Sigmoid colon (tissue), 7 donors: ENCODE results near the gene AUTS2. TPM values are rescaled to one million over a fixed set of nuclear protein-coding genes. Genes with fewer than 3 reads are reported as not detected.

Experiments
- DNase-seq: peaks from one replicate; pipeline ENCODE4 v3.0.0-alpha.2; 2019
- H3K27ac ChIP-seq, 4 donors: fragments of 200-600 bp; sonication (generic); one replicate each; pipeline ENCODE4 v1.5.1; 2016 to 2019; ENCODE audit warnings: mild to moderate bottlenecking in 1 of 4
- H3K27me3 ChIP-seq, 3 donors: fragments of 200-600 bp; sonication (generic); one replicate each; pipeline ENCODE4 v1.5.1; 2019; ENCODE audit warnings: mild to moderate bottlenecking in 1 of 3
- H3K36me3 ChIP-seq, 4 donors: fragments of 200-600 bp; sonication (generic); one replicate each; pipeline ENCODE4 v1.5.1; 2016 to 2019
- H3K4me1 ChIP-seq, 4 donors: fragments of 200-600 bp; sonication (generic); one replicate each; pipeline ENCODE4 v1.5.1; 2017 to 2019
- H3K4me3 ChIP-seq, 4 donors: fragments of 200-600 bp; sonication (generic); one replicate each; pipeline ENCODE4 v1.5.1; 2017 to 2019; ENCODE audit warnings: mild to moderate bottlenecking in 2 of 4, moderate library complexity in 1 of 4
- H3K9me3 ChIP-seq, 4 donors: fragments of 200-600 bp in 3 of 4; sonication (generic) in 3 of 4; one replicate each; pipeline versions ENCODE4 v1.5.1 to v1.6.1; 2013 to 2019
- CTCF ChIP-seq, 4 experiments: fragments of 450-650 bp in 3 of 4; fragments of 200-600 bp in 1 of 4; IDR thresholded peaks; one replicate each; pipeline ENCODE4 v1.5.1; 2016 to 2019; ENCODE audit warnings: antibody characterized with exemption in 4 of 4, mild to moderate bottlenecking in 3 of 4, moderate library complexity in 2 of 4
- EP300 ChIP-seq, 4 donors: sonication (generic); formaldehyde crosslinking; IDR thresholded peaks; one replicate each; pipeline ENCODE4 v1.6.1; 2017; ENCODE audit warnings: antibody characterized with exemption in 4 of 4
- POLR2A ChIP-seq, 2 donors: fragments of 450-650 bp; IDR thresholded peaks; one replicate each; pipeline ENCODE4 v1.6.1; 2016; ENCODE audit warnings: antibody characterized with exemption in 2 of 2, mild to moderate bottlenecking in 2 of 2, moderate library complexity in 2 of 2
- POLR2AphosphoS5 ChIP-seq, 4 donors: sonication (generic); formaldehyde crosslinking; IDR thresholded peaks; one replicate each; pipeline ENCODE4 v1.6.1; 2017; ENCODE audit warnings: antibody characterized with exemption in 4 of 4
- WGBS, 2 donors: extraction: QIAGEN DNeasy Blood & Tissue Kit; methylation state at CpG; one replicate each; pipeline ENCODE4 v1.1.7; 2013; 5-methylcytosine and 5-hydroxymethylcytosine counted together
- intact Hi-C: fragments of 100-400 bp; cut with DNase I; formaldehyde crosslinking; loops from one replicate; pipeline ENCODE4 v1.15.1; 2023
- polyA plus RNA-seq, 3 donors: library from polyadenylated mRNA; stranded (reverse); fragments of 200-250 nt; gene quantifications; one replicate each; pipeline ENCODE4 v1.2.3, GENCODE V29; 2013
- total RNA-seq, 4 donors: library from RNA; depleted of rRNA; stranded (reverse); fragments of >200 nt; gene quantifications; one replicate each; pipeline ENCODE4 v1.1.0, GENCODE V29; 2016
- donor health status: healthy with polysubstance abuse.
- donor health status: Bipolar disorder and iron deficiency.
- donor health status: healthy.

AUTS2 gene
- total and polyA plus RNA-seq, 7 donors = 3.6 to 55.7 (median 25.5) TPM

DNA sequence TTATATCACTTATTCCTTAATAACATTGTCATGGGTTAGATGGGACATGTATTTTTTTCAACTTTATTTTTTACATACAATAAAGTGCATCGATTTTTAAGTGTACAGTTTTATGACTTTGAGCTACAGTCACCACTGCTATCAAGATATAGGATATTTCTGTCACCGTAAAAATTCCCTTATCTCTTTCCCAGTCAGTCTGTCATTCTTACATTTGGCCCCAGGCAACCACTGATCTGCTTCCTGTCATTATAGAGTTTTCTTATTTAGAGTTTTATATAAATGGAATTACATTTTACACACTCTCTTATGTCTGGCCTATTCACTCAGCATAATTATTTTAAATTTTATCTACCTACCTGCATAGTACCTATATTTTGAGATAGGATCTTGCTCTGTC, 145.2 kb downstream of the AUTS2 start:
- no peak overlapping the region for H3K4me3 ChIP-seq
- peaks cover 0 to 29% (median 22%) of the 10 kb centered on the region in 4 donors for H3K4me1 ChIP-seq
- H3K27me3 ChIP-seq = no peaks in the 10 kb centered on the region
- no peaks in the 10 kb centered on the region for H3K36me3 ChIP-seq
- TF ChIP-seq POLR2AphosphoS5 (IDR thresholded peaks at IDR 0.05) = no peak
- TF ChIP-seq POLR2A (IDR thresholded peaks at IDR 0.05) = no peak
- TF ChIP-seq EP300 (IDR thresholded peaks at IDR 0.05) = no peak
- TF ChIP-seq CTCF (IDR thresholded peaks at IDR 0.05) = no peak
- no peak for DNase-seq
- WGBS, 2 donors = 39 to 50% methylated on average over 2 of the region's 2 CpGs
- no peak overlapping the region for H3K27ac ChIP-seq
- intact Hi-C loops = no loop called here
- no peaks in the 10 kb centered on the region for H3K9me3 ChIP-seq

- DNase-seq = no peak
- H3K4me1 ChIP-seq = peaks cover 0 to 28% (median 19%) of the 10 kb centered on the region in 4 donors
- H3K27me3 ChIP-seq = no peaks in the 10 kb centered on the region
- no peak overlapping the region for H3K27ac ChIP-seq
- H3K36me3 ChIP-seq = no peaks in the 10 kb centered on the region
- TF ChIP-seq POLR2AphosphoS5 (IDR thresholded peaks at IDR 0.05) (no peak), CTCF (IDR thresholded peaks at IDR 0.05) (no peak), POLR2A (IDR thresholded peaks at IDR 0.05) (no peak), EP300 (IDR thresholded peaks at IDR 0.05) (no peak)
- no peaks in the 10 kb centered on the region for H3K9me3 ChIP-seq
- intact Hi-C loops = no loop called here
- no peak overlapping the region for H3K4me3 ChIP-seq
- 81 to 93% methylated on average over 4 of the region's 4 CpGs for WGBS, 2 donors
Observed at GRCh38 chr7:69744026-69744425, 145.8 kb downstream of the AUTS2 start.

DNA sequence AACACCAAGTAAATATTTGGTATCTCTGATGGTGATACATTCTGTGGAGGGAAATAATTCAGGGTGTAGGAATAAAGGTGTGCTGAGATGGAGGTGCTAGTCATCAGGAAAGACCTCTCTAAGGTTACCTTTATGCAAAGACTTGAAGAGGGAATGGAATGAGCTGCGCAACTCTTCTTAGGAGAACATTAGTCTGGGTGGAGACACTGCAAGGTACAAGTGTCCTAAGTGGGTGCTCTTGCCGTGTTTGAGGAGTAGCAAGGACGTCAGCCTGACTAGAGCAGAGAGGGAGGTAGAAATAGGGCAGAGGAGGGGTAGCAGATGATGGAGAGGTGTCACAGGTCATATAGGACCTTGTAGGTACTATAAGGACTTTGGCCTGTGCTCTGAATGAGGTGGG, 148.1 kb downstream of the AUTS2 start:
- TF ChIP-seq CTCF (IDR thresholded peaks at IDR 0.05) = no peak
- no peak for TF ChIP-seq POLR2A (IDR thresholded peaks at IDR 0.05)
- TF ChIP-seq EP300 (IDR thresholded peaks at IDR 0.05) = no peak
- TF ChIP-seq POLR2AphosphoS5 (IDR thresholded peaks at IDR 0.05) = no peak
- no peaks in the 10 kb centered on the region for H3K36me3 ChIP-seq
- WGBS, 2 donors = 66 to 82% methylated on average over 3 of the region's 3 CpGs
- no peak overlapping the region for H3K27ac ChIP-seq
- H3K4me1 ChIP-seq = peaks cover 0 to 12% (median 6%) of the 10 kb centered on the region in 4 donors
- H3K4me3 ChIP-seq = no peak overlapping the region
- no peaks in the 10 kb centered on the region for H3K9me3 ChIP-seq
- DNase-seq = no peak
- no peaks in the 10 kb centered on the region for H3K27me3 ChIP-seq
- intact Hi-C loops = no loop called here

DNA sequence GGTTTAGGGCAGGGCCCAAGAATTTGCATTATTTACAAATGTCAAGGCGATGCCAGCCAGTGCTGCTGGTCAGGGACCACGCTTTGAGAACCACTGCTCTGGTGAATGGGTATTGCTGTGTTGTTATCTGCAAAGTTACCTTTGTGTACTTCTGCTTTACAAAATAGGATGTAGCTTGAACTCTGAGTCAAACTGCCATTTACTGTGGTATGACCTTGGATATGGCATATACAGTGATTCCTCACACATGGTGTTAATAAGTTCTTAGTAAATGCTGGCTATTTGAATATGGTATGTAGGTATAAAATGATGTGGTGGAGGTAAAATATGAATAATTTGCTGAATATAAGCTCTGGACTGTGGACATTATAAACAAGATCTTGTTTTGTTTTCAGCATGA, 148.9 kb downstream of the AUTS2 start:
- Histone ChIP-seq H3K9me3 (no peaks in the 10 kb centered on the region), H3K36me3 (no peaks in the 10 kb centered on the region), H3K27me3 (no peaks in the 10 kb centered on the region), H3K4me3 (no peak overlapping the region), H3K4me1 (peaks cover 0 to 12% (median 7%) of the 10 kb centered on the region in 4 donors), H3K27ac (no peak overlapping the region)
- intact Hi-C loops = no loop called here
- TF ChIP-seq POLR2A (IDR thresholded peaks at IDR 0.05) (no peak), CTCF (IDR thresholded peaks at IDR 0.05) (no peak), EP300 (IDR thresholded peaks at IDR 0.05) (no peak), POLR2AphosphoS5 (IDR thresholded peaks at IDR 0.05) (no peak)
- DNase-seq = no peak
- 88 to 97% methylated on average over 2 of the region's 2 CpGs for WGBS, 2 donors

DNA sequence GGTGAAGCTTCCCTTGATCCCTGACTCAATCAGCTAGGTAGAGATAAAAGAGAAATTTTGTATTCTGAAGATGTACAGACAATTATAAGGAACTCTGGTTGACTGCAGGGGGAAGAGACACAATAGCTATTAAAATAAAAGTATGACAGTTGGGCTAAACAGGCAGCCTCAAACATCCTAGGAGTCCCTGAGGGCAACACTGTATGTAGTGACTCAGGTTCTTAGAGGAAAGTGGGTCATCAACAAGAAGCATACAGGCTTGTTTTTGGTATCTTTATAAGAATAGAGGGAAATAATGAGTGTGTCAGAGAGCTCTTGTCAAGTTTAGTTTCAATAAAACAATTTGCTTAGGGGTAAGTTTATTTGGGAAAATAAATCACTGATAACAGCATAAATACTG, 150.3 kb downstream of the AUTS2 start:
- TF ChIP-seq EP300 (IDR thresholded peaks at IDR 0.05) (no peak), POLR2A (IDR thresholded peaks at IDR 0.05) (no peak), CTCF (IDR thresholded peaks at IDR 0.05) (no peak), POLR2AphosphoS5 (IDR thresholded peaks at IDR 0.05) (no peak)
- no peak for DNase-seq
- Histone ChIP-seq H3K9me3 (no peaks in the 10 kb centered on the region), H3K27me3 (no peaks in the 10 kb centered on the region), H3K36me3 (no peaks in the 10 kb centered on the region), H3K4me1 (peaks cover 0 to 18% (median 7%) of the 10 kb centered on the region in 4 donors), H3K4me3 (no peak overlapping the region), H3K27ac (no peak overlapping the region)
- intact Hi-C loops = no loop called here
